NCI-H2227 (cell line): ENCODE data around the gene SAMD11.

Experiments
- DNase-seq: peaks from one replicate; lab custom pipeline; 2025; ENCODE audit not compliant: unreplicated experiment; lab: John Stamatoyannopoulos, UW

The SAMD11 gene

DNA sequence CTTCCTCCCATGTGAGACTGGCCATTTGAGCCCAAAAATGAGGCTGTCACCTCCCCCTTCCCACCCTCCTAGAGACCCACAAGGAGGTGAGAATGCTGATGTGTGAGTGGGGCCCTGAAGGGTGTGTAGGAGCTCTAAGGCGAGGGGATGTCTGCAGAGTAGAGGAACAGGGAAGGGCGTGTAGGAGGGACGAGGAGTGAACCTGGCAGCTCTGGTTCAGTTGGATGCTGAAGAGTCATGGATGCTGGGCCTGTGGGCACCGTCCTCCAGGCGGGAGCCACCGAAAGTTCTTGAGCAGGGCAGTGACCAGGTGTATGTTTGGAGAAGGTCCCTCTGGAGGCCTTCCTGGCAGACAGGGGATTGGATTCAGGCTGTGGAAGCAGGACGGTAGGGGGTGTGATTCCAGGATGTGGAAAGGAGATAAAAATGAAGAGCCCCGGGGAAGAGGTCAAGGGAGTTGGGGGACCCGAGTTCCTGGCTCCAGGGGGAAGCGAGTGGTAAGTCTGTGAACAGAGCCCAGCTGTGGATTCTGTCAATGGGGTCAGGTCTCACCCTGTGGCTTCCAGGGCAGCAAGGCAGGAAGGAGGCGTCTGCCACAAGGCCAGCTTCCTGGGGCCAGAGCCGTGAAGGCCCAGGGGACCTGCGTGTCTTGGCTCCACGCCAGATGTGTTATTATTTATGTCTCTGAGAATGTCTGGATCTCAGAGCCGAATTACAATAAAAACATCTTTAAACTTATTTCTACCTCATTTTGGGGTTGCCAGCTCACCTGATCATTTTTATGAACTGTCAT is 7.9 kb downstream of the SAMD11 start:
- no peak for DNase-seq

- DNase-seq, result no peak
These were observed 8.4 kb downstream of the SAMD11 start for GRCh38 chr1:932173-932510.

GRCh38 chr1:932776-933602 is 9.3 kb downstream of the SAMD11 start:
- DNase-seq, result no peak

DNA sequence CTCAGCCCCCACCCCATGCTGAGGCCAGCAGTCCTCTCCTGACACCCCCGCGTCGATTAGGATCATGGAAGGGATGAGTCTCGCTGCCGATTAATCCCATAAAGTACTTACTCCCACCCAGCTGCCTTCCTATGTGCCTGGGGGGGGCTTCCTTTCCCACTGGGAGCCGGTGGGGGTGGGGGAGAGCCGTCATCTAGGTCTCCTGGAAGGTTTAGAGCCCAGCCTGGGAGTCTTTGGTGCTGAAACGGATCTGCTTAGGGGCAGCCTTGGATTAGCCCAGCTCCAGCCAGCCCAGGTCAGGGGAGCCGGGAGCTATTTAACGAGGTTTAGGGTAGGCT is 9.8 kb downstream of the SAMD11 start:
- no peak for DNase-seq

DNA sequence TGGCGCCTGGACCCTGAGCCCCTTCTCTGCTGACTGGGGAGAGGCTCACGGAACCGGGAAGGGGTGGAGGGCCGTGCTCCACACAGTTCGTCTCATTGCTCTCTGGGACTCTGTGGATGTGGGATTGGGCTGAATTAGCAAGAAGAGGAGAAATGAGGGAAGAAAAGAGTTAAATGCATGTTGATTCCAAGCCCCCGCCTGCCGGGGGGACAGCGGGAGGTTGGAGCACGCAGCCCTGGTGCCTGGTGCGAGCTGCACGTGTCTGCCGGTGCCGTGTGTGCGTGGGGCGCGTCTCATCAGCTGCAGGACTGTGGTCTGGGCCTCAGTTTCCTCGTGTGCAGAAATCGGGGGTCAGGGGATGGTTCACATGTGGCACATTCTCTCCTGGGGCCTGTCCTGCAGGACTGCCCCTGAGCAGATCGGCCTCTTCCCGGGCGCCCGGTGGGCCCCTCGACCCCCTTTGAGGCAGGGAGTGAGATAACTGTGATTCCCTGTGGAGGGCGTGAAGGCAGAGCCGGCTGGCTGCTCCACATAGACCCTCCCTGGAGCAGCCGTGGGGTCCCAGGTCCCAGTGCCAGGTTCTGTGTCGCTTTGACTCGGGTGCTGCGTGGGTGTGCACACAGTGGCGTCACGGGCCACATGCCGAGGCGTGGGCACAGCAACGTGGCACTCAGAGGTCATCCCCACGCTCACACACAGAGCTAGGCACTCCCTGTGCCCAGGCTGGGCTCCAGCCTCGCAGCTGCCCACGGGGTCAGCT is 11.4 kb downstream of the SAMD11 start:
- DNase-seq, result no peak

- peak; percentile 93 for DNase-seq
These were observed 12.1 kb downstream of the SAMD11 start for GRCh38 chr1:935751-936231.

DNA sequence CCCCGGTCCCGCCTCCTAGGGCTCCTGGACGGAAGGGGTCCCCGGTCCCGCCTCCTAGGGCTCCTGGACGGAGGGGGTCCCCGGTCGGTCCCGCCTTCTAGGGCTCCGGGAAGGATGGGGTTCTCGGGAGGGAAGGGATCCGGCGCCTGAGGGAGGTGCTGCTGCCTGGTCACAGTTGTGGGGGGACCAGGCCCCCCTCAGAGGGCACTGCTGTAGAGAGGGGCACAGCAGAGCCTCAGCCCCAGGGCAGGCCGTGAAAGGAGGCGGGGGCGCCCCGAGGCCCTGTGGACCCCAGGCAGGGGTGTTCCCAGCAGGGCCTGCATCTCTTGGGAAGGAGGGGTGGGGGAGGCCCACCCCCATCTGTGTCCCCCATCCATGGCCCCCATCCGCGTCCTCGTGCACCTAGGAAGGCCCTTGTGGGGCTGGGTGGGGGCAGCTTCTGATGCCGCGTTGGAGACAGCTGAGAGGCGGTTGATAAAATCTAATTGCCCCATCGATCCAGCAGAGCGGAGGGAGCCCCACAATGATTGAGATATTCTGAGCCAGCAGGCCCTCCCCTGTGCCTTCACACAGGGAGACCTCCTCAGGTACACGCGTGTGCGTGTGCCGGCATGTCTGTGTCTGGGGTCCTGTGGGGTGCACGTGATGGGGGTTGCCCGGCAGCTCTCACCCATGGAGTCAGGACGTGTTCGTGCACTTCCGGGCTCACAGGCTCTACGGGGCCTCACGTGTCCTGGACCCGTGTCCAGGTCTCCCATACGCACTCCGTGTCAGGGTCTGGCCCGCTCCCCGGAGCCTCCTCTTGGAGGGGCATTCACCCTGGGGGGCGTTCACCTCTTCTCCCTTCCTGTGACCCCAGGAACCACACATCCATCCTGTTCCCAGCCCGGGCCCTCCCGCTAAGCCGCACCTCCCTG is 12.9 kb downstream of the SAMD11 start:
- no peak for DNase-seq

DNA sequence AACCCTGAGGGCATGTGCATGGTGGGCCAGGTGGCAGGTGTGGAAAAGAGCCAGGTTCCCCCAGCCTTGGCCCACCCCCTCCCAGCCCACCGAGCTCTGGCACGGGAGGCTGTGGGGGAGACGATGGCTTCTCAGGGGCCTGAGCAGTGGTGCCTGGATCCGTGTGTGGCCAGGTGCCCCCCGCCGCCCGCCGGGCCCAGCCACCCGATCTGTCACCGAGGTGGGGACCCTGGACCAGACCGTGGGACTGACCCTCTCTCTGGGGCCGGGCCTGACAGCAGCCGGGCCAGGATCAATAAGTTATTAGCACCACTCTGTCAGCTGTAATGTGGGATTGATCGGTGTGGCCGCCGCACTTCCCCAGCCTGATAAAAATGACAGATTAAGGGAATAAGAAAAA is 13.8 kb downstream of the SAMD11 start:
- DNase-seq, result no peak

- DNase-seq, result no peak
These were observed 14.5 kb downstream of the SAMD11 start for GRCh38 chr1:938088-938683.

- no peak for DNase-seq
These were observed 15.2 kb downstream of the SAMD11 start for GRCh38 chr1:938711-939489.

DNA sequence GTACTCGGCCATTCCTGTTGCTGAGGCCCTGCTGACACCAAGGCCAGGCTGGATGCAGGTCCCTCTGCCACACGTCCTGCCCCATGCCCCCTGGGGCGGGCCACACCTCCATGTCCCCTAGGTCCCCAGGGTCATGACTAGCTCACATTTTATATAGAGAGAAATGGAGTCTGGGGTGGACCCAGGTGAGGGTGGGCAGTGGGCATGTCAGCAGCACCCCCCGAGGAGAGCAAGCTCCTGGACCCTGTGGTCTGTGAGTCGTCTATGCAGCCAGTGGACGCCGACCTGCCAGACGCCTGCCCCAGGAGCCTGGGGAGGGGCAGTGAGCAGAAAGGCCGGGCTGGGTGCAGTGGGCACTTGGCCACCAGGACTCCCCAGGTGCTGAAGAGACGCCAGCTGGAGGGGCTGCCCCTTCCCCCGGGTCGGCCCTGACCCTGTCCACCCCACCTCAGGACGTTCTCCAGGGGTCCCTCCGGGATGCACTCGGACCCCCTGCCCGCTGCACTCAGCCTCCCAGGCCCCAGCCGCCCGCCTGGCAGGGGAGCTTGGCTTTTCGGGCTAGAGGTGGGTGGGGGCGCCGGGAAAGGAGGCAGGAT is 15.9 kb downstream of the SAMD11 start:
- DNase-seq, result no peak

- DNase-seq, result peak; percentile 83
These were observed 16.6 kb downstream of the SAMD11 start for GRCh38 chr1:940107-941014.

GRCh38 chr1:941015-941587 is 17.4 kb downstream of the SAMD11 start:
- DNase-seq, result no peak

- DNase-seq, result peak; percentile 97
These were observed 18.1 kb downstream of the SAMD11 start for GRCh38 chr1:941588-942383.

GRCh38 chr1:942411-942821 is 18.7 kb downstream of the SAMD11 start:
- peak; percentile 58 for DNase-seq

DNA sequence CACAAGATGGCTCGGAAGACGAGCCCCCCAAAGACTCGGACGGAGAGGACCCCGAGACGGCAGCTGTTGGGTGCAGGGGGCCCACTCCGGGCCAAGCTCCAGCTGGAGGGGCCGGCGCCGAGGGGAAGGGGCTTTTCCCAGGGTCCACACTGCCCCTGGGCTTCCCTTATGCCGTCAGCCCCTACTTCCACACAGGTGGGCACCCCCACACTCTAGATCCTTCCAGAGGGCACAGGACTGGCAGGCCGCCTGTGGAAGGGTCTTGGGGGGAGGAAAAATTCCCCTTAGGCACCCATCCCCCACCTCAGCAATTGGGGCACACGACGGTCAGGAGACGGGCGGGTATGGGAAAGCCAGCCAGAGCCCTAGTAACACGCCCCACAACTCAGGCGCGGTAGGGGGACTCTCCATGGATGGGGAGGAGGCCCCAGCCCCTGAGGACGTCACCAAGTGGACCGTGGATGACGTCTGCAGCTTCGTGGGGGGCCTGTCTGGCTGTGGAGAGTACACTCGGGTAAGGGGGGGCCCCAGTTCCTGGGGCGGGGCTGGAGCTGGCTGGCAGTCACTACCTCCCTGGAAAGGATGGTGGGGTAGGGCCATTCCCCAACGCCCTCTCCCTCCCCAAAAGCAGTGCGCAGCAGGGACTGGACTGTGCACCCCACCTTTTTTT is 19.3 kb downstream of the SAMD11 start:
- DNase-seq, result peak; percentile 70
